Calu3 (cell line): ENCODE results near the gene SIX1. TPM values are rescaled to one million over a fixed set of nuclear protein-coding genes. Genes with fewer than 3 reads are reported as not detected.

ENCODE experiments used
- BruUV-seq: library from RNA; stranded (reverse); fragments of 400-500 nt; replicated peaks from 2 replicates; lab custom pipeline; 2021; lab: Mats Ljungman, UMichigan
- CTCF ChIA-PET: fragments of 300-600 bp; sonication (Branson Sonifier 250); formaldehyde crosslinking; loops from one replicate; lab custom pipeline; 2022; ENCODE audit warnings: antibody characterized with exemption; lab: Charles Lee
- DNase-seq: peaks from one replicate; pipeline ENCODE4 v3.0.0; 2022
- H3K27ac Mint-ChIP-seq: one replicate; pipeline ENCODE4 v1.8.0; 2022; ENCODE audit warnings: mixed read lengths; ENCODE audit not compliant: unreplicated experiment
- H3K27me3 Mint-ChIP-seq: one replicate; pipeline ENCODE4 v1.8.0; 2022; ENCODE audit warnings: mixed read lengths; ENCODE audit not compliant: unreplicated experiment
- H3K36me3 Mint-ChIP-seq: one replicate; pipeline ENCODE4 v1.8.0; 2022; ENCODE audit warnings: mild to moderate bottlenecking, moderate library complexity, mixed read lengths; ENCODE audit not compliant: insufficient read depth, unreplicated experiment
- H3K4me1 Mint-ChIP-seq: one replicate; pipeline ENCODE4 v1.8.0; 2022; ENCODE audit warnings: mild to moderate bottlenecking, low read depth, mixed read lengths; ENCODE audit not compliant: unreplicated experiment
- H3K4me3 Mint-ChIP-seq: one replicate; pipeline ENCODE4 v1.8.0; 2022; ENCODE audit warnings: mild to moderate bottlenecking, low read depth, moderate library complexity, mixed read lengths; ENCODE audit not compliant: unreplicated experiment
- H3K9me3 Mint-ChIP-seq: one replicate; pipeline ENCODE4 v1.8.0; 2022; ENCODE audit warnings: low read depth, mixed read lengths; ENCODE audit not compliant: unreplicated experiment
- intact Hi-C: fragments of 100-400 bp; cut with micrococcal nuclease; formaldehyde crosslinking; loops from one replicate; pipeline ENCODE4 v1.10.0; 2022; ENCODE audit not compliant: unreplicated experiment
- total RNA-seq: library from RNA; stranded (reverse); gene quantifications from 2 replicates; pipeline ENCODE4 v1.2.3, GENCODE V29; 2022
- TF ChIP-seq, protein P1 (sequence below): fragments of 200-600 bp; IDR thresholded peaks from one replicate; pipeline ENCODE4 v1.8.0; 2022; ENCODE audit warnings: antibody characterized with exemption; ENCODE audit not compliant: unreplicated experiment

The SIX1 gene
- total RNA-seq, 1 experiment from 2014 or later, result 4.6 TPM

DNA sequence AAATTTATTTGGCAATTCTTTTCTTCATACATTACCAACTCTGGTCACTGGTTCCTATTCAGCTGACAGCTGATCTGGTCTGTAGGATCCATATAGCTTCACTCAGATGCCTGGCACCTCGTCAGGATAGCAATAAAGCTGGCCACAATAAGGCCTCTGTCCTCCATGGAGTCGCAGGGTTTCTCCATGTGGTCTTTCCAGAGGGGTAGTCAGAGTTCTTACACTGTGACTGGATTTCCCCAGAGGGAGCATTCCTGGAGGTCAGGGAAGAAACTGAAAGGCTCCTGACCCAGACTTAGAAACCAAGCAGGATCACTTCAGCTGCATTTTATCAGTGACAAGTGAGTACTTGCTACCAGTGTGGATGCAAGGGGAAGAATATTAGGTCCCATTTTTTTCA is 34.9 kb upstream of the SIX1 start:
- TF ChIP-seq, protein P1, sequence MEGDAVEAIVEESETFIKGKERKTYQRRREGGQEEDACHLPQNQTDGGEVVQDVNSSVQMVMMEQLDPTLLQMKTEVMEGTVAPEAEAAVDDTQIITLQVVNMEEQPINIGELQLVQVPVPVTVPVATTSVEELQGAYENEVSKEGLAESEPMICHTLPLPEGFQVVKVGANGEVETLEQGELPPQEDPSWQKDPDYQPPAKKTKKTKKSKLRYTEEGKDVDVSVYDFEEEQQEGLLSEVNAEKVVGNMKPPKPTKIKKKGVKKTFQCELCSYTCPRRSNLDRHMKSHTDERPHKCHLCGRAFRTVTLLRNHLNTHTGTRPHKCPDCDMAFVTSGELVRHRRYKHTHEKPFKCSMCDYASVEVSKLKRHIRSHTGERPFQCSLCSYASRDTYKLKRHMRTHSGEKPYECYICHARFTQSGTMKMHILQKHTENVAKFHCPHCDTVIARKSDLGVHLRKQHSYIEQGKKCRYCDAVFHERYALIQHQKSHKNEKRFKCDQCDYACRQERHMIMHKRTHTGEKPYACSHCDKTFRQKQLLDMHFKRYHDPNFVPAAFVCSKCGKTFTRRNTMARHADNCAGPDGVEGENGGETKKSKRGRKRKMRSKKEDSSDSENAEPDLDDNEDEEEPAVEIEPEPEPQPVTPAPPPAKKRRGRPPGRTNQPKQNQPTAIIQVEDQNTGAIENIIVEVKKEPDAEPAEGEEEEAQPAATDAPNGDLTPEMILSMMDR, result no peak
- H3K27me3 Mint-ChIP-seq, result no peaks in the 10 kb centered on the region

DNA sequence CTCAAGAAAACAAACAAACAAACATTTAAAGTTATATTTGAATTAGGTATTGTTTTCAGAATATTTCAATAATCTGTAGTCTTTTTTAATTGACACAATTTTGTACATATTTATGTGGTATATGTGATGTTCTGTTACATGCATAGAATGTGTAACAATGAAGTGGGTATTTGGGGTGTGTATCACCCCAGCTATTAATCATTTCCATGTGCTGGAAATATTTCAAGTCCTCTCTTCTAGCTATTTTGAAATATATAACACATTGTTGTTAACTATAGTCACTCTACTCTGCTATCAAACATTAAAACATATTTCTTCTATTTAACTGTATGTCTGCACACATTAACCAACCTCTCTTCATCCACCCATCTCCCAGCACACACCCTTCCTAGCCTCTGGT is 32.0 kb upstream of the SIX1 start:
- DNase-seq, result no peak
- Mint-ChIP-seq H3K36me3 (no peaks in the 10 kb centered on the region), H3K4me3 (no peak overlapping the region), H3K4me1 (no peaks in the 10 kb centered on the region), H3K9me3 (no peaks in the 10 kb centered on the region), H3K27ac (no peak overlapping the region), H3K27me3 (no peaks in the 10 kb centered on the region)
- CTCF ChIA-PET, result no interaction called here
- BruUV-seq, result no TSS peak
- intact Hi-C loops, result no loop called here
- TF ChIP-seq, protein P1, result no peak

More for the DNA sequence above, 34.9 kb upstream of the SIX1 start:
- no TSS peak for BruUV-seq
- Mint-ChIP-seq H3K36me3 (no peaks in the 10 kb centered on the region), H3K27ac (no peak overlapping the region), H3K4me1 (peaks cover 9% of the 10 kb centered on the region), H3K4me3 (no peak overlapping the region), H3K9me3 (no peaks in the 10 kb centered on the region)
- no peak for DNase-seq
- CTCF ChIA-PET, result no interaction called here
- intact Hi-C loops, result no loop called here

GRCh38 chr14:60680511-60680910 is 31.2 kb upstream of the SIX1 start:
- Mint-ChIP-seq H3K27ac (no peak overlapping the region), H3K4me3 (no peak overlapping the region), H3K4me1 (no peaks in the 10 kb centered on the region), H3K36me3 (no peaks in the 10 kb centered on the region), H3K27me3 (no peaks in the 10 kb centered on the region), H3K9me3 (no peaks in the 10 kb centered on the region)
- intact Hi-C loops, result no loop called here
- DNase-seq, result no peak
- CTCF ChIA-PET, result interaction anchor here (0.7 kb wide), 3 partner anchors 13 to 1936 kb away, joined by 4 to 10 read pairs (median 5); no protein-coding TSS in a partner anchor
- no TSS peak for BruUV-seq
- TF ChIP-seq, protein P1, result no peak

DNA sequence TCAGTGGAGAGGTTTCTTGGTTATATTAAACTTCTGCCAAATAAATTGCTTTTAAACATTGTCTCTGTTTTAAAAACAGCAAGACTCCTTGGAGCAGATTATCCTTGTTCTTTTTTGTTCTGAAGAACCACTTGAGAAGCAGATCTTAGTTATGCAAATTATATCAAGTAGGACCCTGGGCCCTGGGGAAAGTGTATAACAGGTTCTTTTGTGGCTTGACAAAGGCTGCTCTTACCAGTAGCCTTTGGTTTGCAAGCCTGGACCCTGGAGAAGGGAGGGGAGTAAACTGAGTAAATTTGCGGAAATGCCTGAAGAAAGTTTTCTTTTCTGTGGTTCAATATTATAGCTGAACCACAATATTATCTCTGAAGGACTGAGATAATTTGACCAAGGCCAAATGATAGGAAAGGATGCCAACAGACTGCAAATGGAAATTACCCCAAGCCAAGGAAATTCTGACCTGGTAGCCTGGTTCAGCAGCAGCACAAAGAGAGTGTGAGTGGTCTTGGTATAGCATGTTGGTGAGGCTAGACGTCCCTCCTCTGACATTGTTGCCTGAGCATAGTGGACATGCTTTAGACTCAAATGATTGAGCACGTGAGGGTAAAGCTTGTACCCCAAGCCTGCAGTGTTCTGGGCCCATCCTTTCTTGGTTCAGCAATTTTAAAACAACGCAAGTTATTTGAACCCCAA is 30.4 kb upstream of the SIX1 start:
- BruUV-seq, result no TSS peak
- H3K36me3 Mint-ChIP-seq, result no peaks in the 10 kb centered on the region
- H3K27ac Mint-ChIP-seq, result no peak overlapping the region
- H3K9me3 Mint-ChIP-seq, result no peaks in the 10 kb centered on the region
- intact Hi-C loops, result no loop called here
- TF ChIP-seq, protein P1, result no peak
- H3K4me1 Mint-ChIP-seq, result no peaks in the 10 kb centered on the region
- no peak for DNase-seq
- H3K27me3 Mint-ChIP-seq, result no peaks in the 10 kb centered on the region
- no peak overlapping the region for H3K4me3 Mint-ChIP-seq
- CTCF ChIA-PET, result no interaction called here
